Activated naive CD8-positive, alpha-beta T cell treated with anti-CD3 and anti-CD28 coated beads, Interleukin-2, amount 10 ng/mL, durations not matched to agents 7 days and 5 days (primary cell): ENCODE results near the gene PBOV1. TPM values are rescaled to one million over a fixed set of nuclear protein-coding genes. Genes with fewer than 3 reads are reported as not detected.

Experiments used
- ATAC-seq: fragments of 150-1000 bp; cut with Tn5 transposase; one replicate; pipeline ENCODE4 v1.10.0; 2021; ENCODE audit warnings: low read depth, moderate library complexity
- POLR2A ChIA-PET: fragments of 350-600 bp; sonication (Branson Sonifier 250); formaldehyde crosslinking; loops from one replicate; lab custom pipeline; 2021; ENCODE audit warnings: antibody characterized with exemption; lab: Charles Lee
- DNase-seq: peaks from one replicate; pipeline ENCODE4 v3.0.0; 2021
- H3K27ac Mint-ChIP-seq: one replicate; pipeline ENCODE4 v1.8.0; 2022; ENCODE audit warnings: mild to moderate bottlenecking, mixed read lengths
- H3K27me3 Mint-ChIP-seq: one replicate; pipeline ENCODE4 v1.8.0; 2022; ENCODE audit warnings: mild to moderate bottlenecking, moderate library complexity, mixed read lengths
- H3K36me3 Mint-ChIP-seq: one replicate; pipeline ENCODE4 v1.8.0; 2021; ENCODE audit warnings: mild to moderate bottlenecking, mixed read lengths
- H3K4me1 Mint-ChIP-seq: one replicate; pipeline ENCODE4 v1.8.0; 2021; ENCODE audit warnings: mixed read lengths
- H3K4me3 Mint-ChIP-seq: one replicate; pipeline ENCODE4 v1.8.0; 2022; ENCODE audit warnings: mild to moderate bottlenecking, moderate library complexity, mixed read lengths
- H3K9me3 Mint-ChIP-seq: one replicate; pipeline ENCODE4 v1.8.0; 2021; ENCODE audit warnings: mixed read lengths
- total RNA-seq, 2 experiments: library from RNA; stranded (reverse); gene quantifications; one replicate each; pipeline ENCODE4 v1.2.3, GENCODE V29; 2021

PBOV1 gene
- total RNA-seq, 2 experiments from 2014 or later: not detected

- no peak overlapping the region for H3K27ac Mint-ChIP-seq
- H3K4me1 Mint-ChIP-seq: no peaks in the 10 kb centered on the region
- H3K9me3 Mint-ChIP-seq: no peaks in the 10 kb centered on the region
- DNase-seq: no peak
- no peaks in the 10 kb centered on the region for H3K36me3 Mint-ChIP-seq
- ATAC-seq: no peak
- POLR2A ChIA-PET: no interaction called here
- peaks cover 13% of the 10 kb centered on the region for H3K27me3 Mint-ChIP-seq
- no peak overlapping the region for H3K4me3 Mint-ChIP-seq
These were observed 7.2 kb downstream of the PBOV1 start for GRCh38 chr6:138211048-138211581.

- Mint-ChIP-seq H3K36me3 (no peaks in the 10 kb centered on the region), H3K4me1 (no peaks in the 10 kb centered on the region), H3K9me3 (peaks cover 1% of the 10 kb centered on the region), H3K27ac (no peak overlapping the region), H3K4me3 (no peak overlapping the region), H3K27me3 (peaks cover 16% of the 10 kb centered on the region)
- ATAC-seq (no peak), DNase-seq (no peak)
- POLR2A ChIA-PET: no interaction called here
These were observed 11.4 kb downstream of the PBOV1 start for GRCh38 chr6:138206862-138207261.

GRCh38 chr6:138205437-138206094 lies 12.7 kb downstream of the PBOV1 start:
- Mint-ChIP-seq H3K4me3 (no peak overlapping the region), H3K27me3 (peaks cover 18% of the 10 kb centered on the region), H3K36me3 (no peaks in the 10 kb centered on the region), H3K9me3 (peaks cover 1% of the 10 kb centered on the region), H3K4me1 (no peaks in the 10 kb centered on the region), H3K27ac (no peak overlapping the region)
- no peak for DNase-seq
- ATAC-seq: no peak
- POLR2A ChIA-PET: no interaction called here

- H3K4me3 Mint-ChIP-seq: no peak overlapping the region
- no peaks in the 10 kb centered on the region for H3K36me3 Mint-ChIP-seq
- peaks cover 20% of the 10 kb centered on the region for H3K27me3 Mint-ChIP-seq
- no peak for DNase-seq
- no peaks in the 10 kb centered on the region for H3K4me1 Mint-ChIP-seq
- POLR2A ChIA-PET: no interaction called here
- no peak for ATAC-seq
- H3K27ac Mint-ChIP-seq: no peak overlapping the region
- peaks cover 1% of the 10 kb centered on the region for H3K9me3 Mint-ChIP-seq
These were observed 13.4 kb downstream of the PBOV1 start for GRCh38 chr6:138204792-138205384.

- no peak for DNase-seq
- POLR2A ChIA-PET: no interaction called here
- H3K36me3 Mint-ChIP-seq: no peaks in the 10 kb centered on the region
- no peaks in the 10 kb centered on the region for H3K4me1 Mint-ChIP-seq
- H3K27ac Mint-ChIP-seq: no peak overlapping the region
- H3K4me3 Mint-ChIP-seq: no peak overlapping the region
- H3K9me3 Mint-ChIP-seq: peaks cover 1% of the 10 kb centered on the region
- no peak for ATAC-seq
- peaks cover 23% of the 10 kb centered on the region for H3K27me3 Mint-ChIP-seq
These were observed 14.0 kb downstream of the PBOV1 start for GRCh38 chr6:138204303-138204702.

GRCh38 chr6:138203315-138203714 lies 15.0 kb downstream of the PBOV1 start:
- no peak overlapping the region for H3K27ac Mint-ChIP-seq
- H3K36me3 Mint-ChIP-seq: no peaks in the 10 kb centered on the region
- H3K4me3 Mint-ChIP-seq: no peak overlapping the region
- no peaks in the 10 kb centered on the region for H3K4me1 Mint-ChIP-seq
- peaks cover 23% of the 10 kb centered on the region for H3K27me3 Mint-ChIP-seq
- ATAC-seq: no peak
- peaks cover 1% of the 10 kb centered on the region for H3K9me3 Mint-ChIP-seq
- POLR2A ChIA-PET: no interaction called here
- no peak for DNase-seq

GRCh38 chr6:138201836-138202235 lies 16.5 kb downstream of the PBOV1 start:
- no peak overlapping the region for H3K4me3 Mint-ChIP-seq
- peaks cover 20% of the 10 kb centered on the region for H3K27me3 Mint-ChIP-seq
- peaks cover 1% of the 10 kb centered on the region for H3K9me3 Mint-ChIP-seq
- no peaks in the 10 kb centered on the region for H3K36me3 Mint-ChIP-seq
- POLR2A ChIA-PET: no interaction called here
- no peaks in the 10 kb centered on the region for H3K4me1 Mint-ChIP-seq
- H3K27ac Mint-ChIP-seq: no peak overlapping the region
- ATAC-seq (no peak), DNase-seq (no peak)

GRCh38 chr6:138198430-138199091 lies 19.7 kb downstream of the PBOV1 start:
- Mint-ChIP-seq H3K36me3 (no peaks in the 10 kb centered on the region), H3K4me3 (no peak overlapping the region), H3K4me1 (no peaks in the 10 kb centered on the region), H3K27me3 (peaks cover 14% of the 10 kb centered on the region), H3K27ac (no peak overlapping the region), H3K9me3 (peaks cover 1% of the 10 kb centered on the region)
- POLR2A ChIA-PET: no interaction called here
- ATAC-seq: no peak
- DNase-seq: no peak

- Mint-ChIP-seq H3K4me3 (no peak overlapping the region), H3K9me3 (no peaks in the 10 kb centered on the region), H3K4me1 (no peaks in the 10 kb centered on the region), H3K27ac (no peak overlapping the region), H3K27me3 (peaks cover 10% of the 10 kb centered on the region), H3K36me3 (no peaks in the 10 kb centered on the region)
- POLR2A ChIA-PET: no interaction called here
- ATAC-seq: no peak
- no peak for DNase-seq
These were observed 20.7 kb downstream of the PBOV1 start for GRCh38 chr6:138197570-138197969.

- Mint-ChIP-seq H3K36me3 (no peaks in the 10 kb centered on the region), H3K27ac (no peak overlapping the region), H3K4me1 (no peaks in the 10 kb centered on the region), H3K4me3 (no peak overlapping the region), H3K27me3 (peaks cover 10% of the 10 kb centered on the region), H3K9me3 (no peaks in the 10 kb centered on the region)
- no peak for DNase-seq
- POLR2A ChIA-PET: no interaction called here
- ATAC-seq: no peak
These were observed 22.1 kb downstream of the PBOV1 start for GRCh38 chr6:138196122-138196738.

GRCh38 chr6:138194287-138194686 lies 24.0 kb downstream of the PBOV1 start:
- Mint-ChIP-seq H3K27ac (no peak overlapping the region), H3K4me3 (no peak overlapping the region), H3K36me3 (no peaks in the 10 kb centered on the region), H3K9me3 (no peaks in the 10 kb centered on the region), H3K4me1 (no peaks in the 10 kb centered on the region), H3K27me3 (peaks cover 3% of the 10 kb centered on the region)
- DNase-seq: no peak
- ATAC-seq: no peak
- POLR2A ChIA-PET: no interaction called here

- H3K4me3 Mint-ChIP-seq: no peak overlapping the region
- no peaks in the 10 kb centered on the region for H3K9me3 Mint-ChIP-seq
- peaks cover 5% of the 10 kb centered on the region for H3K27me3 Mint-ChIP-seq
- POLR2A ChIA-PET: no interaction called here
- no peak for DNase-seq
- ATAC-seq: no peak
- no peak overlapping the region for H3K27ac Mint-ChIP-seq
- no peaks in the 10 kb centered on the region for H3K4me1 Mint-ChIP-seq
- H3K36me3 Mint-ChIP-seq: no peaks in the 10 kb centered on the region
These were observed 29.9 kb downstream of the PBOV1 start for GRCh38 chr6:138188278-138188941.

GRCh38 chr6:138187156-138187555 lies 31.1 kb downstream of the PBOV1 start:
- peaks cover 5% of the 10 kb centered on the region for H3K27me3 Mint-ChIP-seq
- no peaks in the 10 kb centered on the region for H3K4me1 Mint-ChIP-seq
- no peak overlapping the region for H3K4me3 Mint-ChIP-seq
- H3K36me3 Mint-ChIP-seq: no peaks in the 10 kb centered on the region
- H3K27ac Mint-ChIP-seq: no peak overlapping the region
- DNase-seq (no peak), ATAC-seq (no peak)
- no peaks in the 10 kb centered on the region for H3K9me3 Mint-ChIP-seq
- POLR2A ChIA-PET: no interaction called here
